Esophagus (tissue), 2 donors: Measurements from ENCODE around the gene ADGRE3. TPM values are rescaled to one million over a fixed set of nuclear protein-coding genes. Genes with fewer than 3 reads are reported as not detected.
A peak's percentile ranks its signal among the peaks of the same experiment; 100 is the strongest.
"Not testable (repeated sequence)": the region's sequence is repeated elsewhere in the genome, so short reads cannot be mapped to it uniquely, and the experiment has no call there.

Experiments used
- H3K27ac ChIP-seq, 2 donors: one replicate each; pipeline ENCODE4 v1.5.1; 2013; ENCODE audit warnings: low read depth in 2 of 2, mild to moderate bottlenecking in 2 of 2, inconsistent platforms in 1 of 2, low read length in 1 of 2, moderate library complexity in 1 of 2
- H3K27me3 ChIP-seq, 2 donors: one replicate each; pipeline ENCODE4 v1.6.1; 2013; ENCODE audit warnings: low read length in 2 of 2, control low read depth in 1 of 2, mild to moderate bottlenecking in 1 of 2; ENCODE audit not compliant: insufficient read depth in 2 of 2, control insufficient read depth in 1 of 2
- H3K36me3 ChIP-seq, 2 donors: one replicate each; pipeline ENCODE4 v1.6.1; 2013; ENCODE audit warnings: low read length in 1 of 2; ENCODE audit not compliant: control insufficient read depth in 2 of 2, insufficient read depth in 2 of 2
- H3K4me1 ChIP-seq, 2 donors: one replicate each; pipeline ENCODE4 v1.6.1; 2013; ENCODE audit warnings: low read length in 1 of 2; ENCODE audit not compliant: control insufficient read depth in 2 of 2, insufficient read depth in 2 of 2
- H3K4me3 ChIP-seq, 2 donors: one replicate each; pipeline ENCODE4 v1.5.1; 2013; ENCODE audit warnings: low read length in 2 of 2, mild to moderate bottlenecking in 2 of 2, low read depth in 1 of 2, moderate library complexity in 1 of 2
- H3K9me3 ChIP-seq, 2 donors: one replicate each; pipeline ENCODE4 v1.6.1; 2013; ENCODE audit warnings: mild to moderate bottlenecking in 2 of 2, low read depth in 1 of 2, low read length in 1 of 2, moderate library complexity in 1 of 2; ENCODE audit not compliant: control insufficient read depth in 2 of 2, insufficient read depth in 1 of 2
- WGBS, 2 donors: extraction: QIAGEN DNeasy Blood & Tissue Kit; methylation state at CpG; one replicate each; pipeline ENCODE4 v1.1.7; 2013; 5-methylcytosine and 5-hydroxymethylcytosine counted together
- polyA plus RNA-seq, 2 donors: library from polyadenylated mRNA; stranded (reverse); fragments of 200-250 nt; gene quantifications; one replicate each; pipeline ENCODE4 v1.2.3, GENCODE V29; 2013
- donor health status: healthy with polysubstance abuse.
- donor health status: Bipolar disorder and iron deficiency.

ADGRE3 gene
- polyA plus RNA-seq, 2 donors: 0.07 TPM; not detected in 1

GRCh38 chr19:14584372-14584771 is 90.3 kb downstream of the ADGRE3 start:
- not testable (repeated sequence) for H3K9me3 ChIP-seq, H3K27me3 ChIP-seq, H3K36me3 ChIP-seq, H3K4me1 ChIP-seq, H3K4me3 ChIP-seq, H3K27ac ChIP-seq
- 87 to 92% methylated on average over 4 of the region's 5 CpGs for WGBS, 2 donors

GRCh38 chr19:14582894-14583340 is 91.7 kb downstream of the ADGRE3 start, which contains the start of gene CLEC17A:
TSS of gene CLEC17A (plus strand) at chr19:14583084. CDS start at chr19:14583161, 77 bp downstream.
- 44 to 49% methylated on average over 6 of the region's 6 CpGs for WGBS, 2 donors
- H3K4me3 ChIP-seq: no peak within 1 kb of the TSS
- H3K9me3 ChIP-seq: no peaks in the 10 kb centered on the region
- no peaks in the 10 kb centered on the region for H3K36me3 ChIP-seq
- no peaks in the 10 kb centered on the region for H3K4me1 ChIP-seq
- no peaks in the 10 kb centered on the region for H3K27me3 ChIP-seq
- H3K27ac ChIP-seq: no peak within 1 kb of the TSS

GRCh38 chr19:14580623-14581237 is 93.9 kb downstream of the ADGRE3 start:
- Histone ChIP-seq H3K4me1 (no peaks in the 10 kb centered on the region), H3K27ac (no peak overlapping the region), H3K27me3 (no peaks in the 10 kb centered on the region), H3K4me3 (no peak overlapping the region), H3K36me3 (no peaks in the 10 kb centered on the region), H3K9me3 (no peaks in the 10 kb centered on the region)
- 54 to 58% methylated on average over 6 of the region's 6 CpGs for WGBS, 2 donors

GRCh38 chr19:14577885-14578427 is 96.7 kb downstream of the ADGRE3 start:
- H3K4me1 ChIP-seq: no peaks in the 10 kb centered on the region
- no peaks in the 10 kb centered on the region for H3K27me3 ChIP-seq
- no peak overlapping the region for H3K27ac ChIP-seq
- WGBS, 2 donors: 47 to 50% methylated on average over 6 of the region's 6 CpGs
- H3K36me3 ChIP-seq: no peaks in the 10 kb centered on the region
- no peaks in the 10 kb centered on the region for H3K9me3 ChIP-seq
- no peak overlapping the region for H3K4me3 ChIP-seq

- Histone ChIP-seq H3K4me3 (no peak overlapping the region), H3K27ac (no peak overlapping the region), H3K27me3 (no peaks in the 10 kb centered on the region), H3K36me3 (no peaks in the 10 kb centered on the region), H3K9me3 (no peaks in the 10 kb centered on the region), H3K4me1 (no peaks in the 10 kb centered on the region)
- 76 to 80% methylated on average over 5 of the region's 5 CpGs for WGBS, 2 donors
Observed at GRCh38 chr19:14577264-14577663, 97.4 kb downstream of the ADGRE3 start.

- WGBS, 2 donors: 77 to 81% methylated on average over 8 of the region's 8 CpGs
- no peak overlapping the region for H3K4me3 ChIP-seq
- H3K36me3 ChIP-seq: no peaks in the 10 kb centered on the region
- no peaks in the 10 kb centered on the region for H3K4me1 ChIP-seq
- H3K27ac ChIP-seq: no peak overlapping the region
- H3K27me3 ChIP-seq: no peaks in the 10 kb centered on the region
- H3K9me3 ChIP-seq: no peaks in the 10 kb centered on the region
Observed at GRCh38 chr19:14576363-14576762, 98.3 kb downstream of the ADGRE3 start.

- H3K9me3 ChIP-seq: no peaks in the 10 kb centered on the region
- no peak overlapping the region for H3K27ac ChIP-seq
- H3K4me1 ChIP-seq: peaks cover 0 to 9% of the 10 kb centered on the region in 2 donors
- WGBS, 2 donors: 80 to 83% methylated on average over 6 of the region's 6 CpGs
- no peaks in the 10 kb centered on the region for H3K36me3 ChIP-seq
- no peaks in the 10 kb centered on the region for H3K27me3 ChIP-seq
- H3K4me3 ChIP-seq: no peak overlapping the region
Observed at GRCh38 chr19:14575428-14575980, 99.1 kb downstream of the ADGRE3 start.

GRCh38 chr19:14571695-14572490 is 102.8 kb downstream of the ADGRE3 start, which contains the start of gene NDUFB7:
TSS of gene NDUFB7 (minus strand) at chr19:14572066. CDS start at chr19:14572000, 66 bp downstream.
- Histone ChIP-seq H3K4me1 (peaks cover 0 to 12% of the 10 kb centered on the region in 2 donors), H3K36me3 (peaks cover 0 to 13% of the 10 kb centered on the region in 2 donors), H3K27me3 (no peaks in the 10 kb centered on the region), H3K9me3 (no peaks in the 10 kb centered on the region), H3K4me3 (peak within 1 kb of the TSS; percentile 84 to 95), H3K27ac (peak within 1 kb of the TSS; percentile 81 to 92)
- 2% methylated on average over 39 to 40 of the region's 40 CpGs for WGBS, 2 donors

- 36 to 40% methylated on average over 22 of the region's 22 CpGs for WGBS, 2 donors
- H3K4me3 ChIP-seq: peak overlapping the region; percentile 84 to 95
- H3K27ac ChIP-seq: peak overlapping the region; percentile 81 to 92
- no peaks in the 10 kb centered on the region for H3K27me3 ChIP-seq
- H3K9me3 ChIP-seq: no peaks in the 10 kb centered on the region
- peaks cover 0 to 15% of the 10 kb centered on the region in 2 donors for H3K4me1 ChIP-seq
- H3K36me3 ChIP-seq: peaks cover 0 to 20% of the 10 kb centered on the region in 2 donors
Observed at GRCh38 chr19:14570864-14571527, 103.6 kb downstream of the ADGRE3 start.
